Naive thymus-derived CD4-positive, alpha-beta T cell (primary cell): ENCODE measurements around the gene LRBA. TPM values are rescaled to one million over a fixed set of nuclear protein-coding genes. Genes with fewer than 3 reads are reported as not detected.
"Not testable (repeated sequence)": the region's sequence is repeated elsewhere in the genome, so short reads cannot be mapped to it uniquely, and the experiment has no call there.

Experiments used
- ATAC-seq: fragments of 150-1000 bp; cut with Tn5 transposase; 2 replicates; pipeline ENCODE4 v1.10.0; 2021; ENCODE audit warnings: mild to moderate bottlenecking, moderate library complexity
- CTCF ChIA-PET: fragments of 350-600 bp; sonication (Branson Sonifier 250); formaldehyde crosslinking; loops from one replicate; lab custom pipeline; 2021; ENCODE audit warnings: antibody characterized with exemption; lab: Charles Lee
- POLR2A ChIA-PET: fragments of 350-600 bp; sonication (Branson Sonifier 250); formaldehyde crosslinking; loops from one replicate; lab custom pipeline; 2021; ENCODE audit warnings: antibody characterized with exemption, inconsistent platforms; lab: Charles Lee
- DNase-seq, 9 donors: peaks; one replicate each; pipeline versions ENCODE4 v3.0.0 to v3.0.0-alpha.2; 2020 to 2022; ENCODE audit warnings: mixed read lengths in 1 of 9
- H3K27ac ChIP-seq: one replicate; pipeline ENCODE4 v1.7.0; 2013; ENCODE audit warnings: mild to moderate bottlenecking, low read depth, low read length, moderate library complexity
- H3K27me3 ChIP-seq, 2 donors: one replicate each; pipeline ENCODE4 v1.7.0; 2013; ENCODE audit warnings: low read length in 2 of 2, mild to moderate bottlenecking in 2 of 2, moderate library complexity in 2 of 2; ENCODE audit not compliant: control insufficient read depth in 2 of 2, insufficient read depth in 2 of 2
- H3K36me3 ChIP-seq, 3 experiments: 1 replicate in 2 of 3; 2 replicates in 1 of 3; pipeline ENCODE4 v1.7.0; 2013; ENCODE audit warnings: low read length in 3 of 3, mild to moderate bottlenecking in 3 of 3, moderate library complexity in 1 of 3; ENCODE audit not compliant: insufficient read depth in 3 of 3, control insufficient read depth in 2 of 3
- H3K4me1 ChIP-seq, 2 donors: one replicate each; pipeline ENCODE4 v1.7.0; 2013; ENCODE audit warnings: low read length in 2 of 2, mild to moderate bottlenecking in 2 of 2, moderate library complexity in 1 of 2; ENCODE audit not compliant: control insufficient read depth in 2 of 2, insufficient read depth in 2 of 2
- H3K4me3 ChIP-seq: 2 replicates; pipeline ENCODE4 v1.7.0; 2013; ENCODE audit warnings: mild to moderate bottlenecking, low read length
- H3K9me3 ChIP-seq, 3 experiments: 1 replicate in 2 of 3; 2 replicates in 1 of 3; pipeline ENCODE4 v1.7.0; 2013; ENCODE audit warnings: low read length in 3 of 3; ENCODE audit not compliant: control insufficient read depth in 2 of 3
- H3K27ac Mint-ChIP-seq, 9 donors: one replicate each; pipeline ENCODE4 v1.8.0; 2020 to 2022; ENCODE audit warnings: mixed read lengths in 9 of 9, mild to moderate bottlenecking in 8 of 9, moderate library complexity in 5 of 9, inconsistent platforms in 2 of 9
- H3K27me3 Mint-ChIP-seq, 5 donors: one replicate each; pipeline ENCODE4 v1.8.0; 2021 to 2022; ENCODE audit warnings: mixed read lengths in 5 of 5, mild to moderate bottlenecking in 1 of 5
- H3K36me3 Mint-ChIP-seq, 5 donors: one replicate each; pipeline ENCODE4 v1.8.0; 2020 to 2022; ENCODE audit warnings: mixed read lengths in 5 of 5, mild to moderate bottlenecking in 3 of 5, inconsistent platforms in 1 of 5
- H3K4me1 Mint-ChIP-seq, 7 donors: one replicate each; pipeline ENCODE4 v1.8.0; 2020 to 2022; ENCODE audit warnings: mixed read lengths in 7 of 7, mild to moderate bottlenecking in 3 of 7, inconsistent platforms in 1 of 7
- H3K4me3 Mint-ChIP-seq, 10 donors: one replicate each; pipeline ENCODE4 v1.8.0; 2020 to 2022; ENCODE audit warnings: mild to moderate bottlenecking in 10 of 10, mixed read lengths in 10 of 10, moderate library complexity in 6 of 10, inconsistent platforms in 2 of 10
- H3K9me3 Mint-ChIP-seq, 11 donors: one replicate each; pipeline ENCODE4 v1.8.0; 2020 to 2022; ENCODE audit warnings: mixed read lengths in 11 of 11, mild to moderate bottlenecking in 4 of 11, inconsistent platforms in 1 of 11, moderate library complexity in 1 of 11
- intact Hi-C, 2 donors: fragments of 100-400 bp; cut with micrococcal nuclease; formaldehyde crosslinking; loops; one replicate each; pipeline ENCODE4 v1.15.1; 2023
- polyA plus RNA-seq, 2 donors: library from polyadenylated mRNA; unstranded; fragments of 300-500 nt; fragmentation: Illumina TruSeq; gene quantifications; one replicate each; pipeline ENCODE4 v1.2.3, GENCODE V29; 2021
- total RNA-seq, 6 experiments: library from RNA in 5 of 6; stranded (reverse) in 5 of 6; gene quantifications; 1 replicate in 5 of 6; 2 replicates in 1 of 6; pipeline ENCODE4 v1.2.3 and lab custom pipeline; 2021 to 2026

LRBA gene
- total and polyA plus RNA-seq, 7 experiments from 2014 or later, result 20.8 to 71.4 (median 58.4) TPM

- H3K27me3 Mint-ChIP-seq, H3K4me3 ChIP-seq, H3K27ac ChIP-seq, intact Hi-C loops, H3K27ac Mint-ChIP-seq, H3K4me1 ChIP-seq, H3K9me3 ChIP-seq, CTCF ChIA-PET, POLR2A ChIA-PET, H3K27me3 ChIP-seq, DNase-seq, ATAC-seq, H3K36me3 ChIP-seq: not testable (repeated sequence)
- peaks cover 3 to 30% (median 26%) of the 10 kb centered on the region in 5 donors for H3K36me3 Mint-ChIP-seq
- H3K4me1 Mint-ChIP-seq, result peaks cover 5 to 34% (median 24%) of the 10 kb centered on the region in 7 donors
- H3K4me3 Mint-ChIP-seq, result peak overlapping the region in 1 of 10 donors; percentile 41
- H3K9me3 Mint-ChIP-seq, result peaks cover 0 to 21% (median 6%) of the 10 kb centered on the region in 11 donors
Observed at GRCh38 chr4:150963602-150964345, 51.3 kb downstream of the LRBA start.

- Histone ChIP-seq H3K9me3 (no peaks in the 10 kb centered on the region), H3K4me1 (no peaks in the 10 kb centered on the region), H3K4me3 (no peak overlapping the region), H3K27me3 (no peaks in the 10 kb centered on the region), H3K36me3 (no peaks in the 10 kb centered on the region), H3K27ac (no peak overlapping the region)
- Mint-ChIP-seq H3K4me3 (no peak overlapping the region), H3K9me3 (peaks cover under 1 to 31% (median 16%) of the 10 kb centered on the region in 11 donors), H3K27me3 (no peaks in the 10 kb centered on the region), H3K4me1 (peaks cover 2 to 34% (median 25%) of the 10 kb centered on the region in 7 donors), H3K36me3 (peaks cover 7 to 39% (median 31%) of the 10 kb centered on the region in 5 donors), H3K27ac (peak overlapping the region in 1 of 9 donors; percentile 74)
- DNase-seq (no peak), ATAC-seq (peak; percentile 32)
- CTCF ChIA-PET, result no interaction called here
- intact Hi-C loops, result no loop called here
- POLR2A ChIA-PET, result no interaction called here
Observed at GRCh38 chr4:150962245-150962644, 52.8 kb downstream of the LRBA start.

GRCh38 chr4:150961566-150961965 is 53.5 kb downstream of the LRBA start:
- Histone ChIP-seq H3K4me3 (no peak overlapping the region), H3K9me3 (no peaks in the 10 kb centered on the region), H3K4me1 (no peaks in the 10 kb centered on the region), H3K27me3 (no peaks in the 10 kb centered on the region), H3K36me3 (no peaks in the 10 kb centered on the region), H3K27ac (no peak overlapping the region)
- no peaks in the 10 kb centered on the region for H3K27me3 Mint-ChIP-seq
- no peak overlapping the region for H3K4me3 Mint-ChIP-seq
- peak overlapping the region in 1 of 9 donors; percentile 31 for H3K27ac Mint-ChIP-seq
- intact Hi-C loops, result no loop called here
- H3K4me1 Mint-ChIP-seq, result peaks cover 0 to 37% (median 28%) of the 10 kb centered on the region in 7 donors
- ATAC-seq (no peak), DNase-seq (no peak)
- POLR2A ChIA-PET, result no interaction called here
- peaks cover 0 to 34% (median 18%) of the 10 kb centered on the region in 11 donors for H3K9me3 Mint-ChIP-seq
- H3K36me3 Mint-ChIP-seq, result peaks cover 7 to 43% (median 34%) of the 10 kb centered on the region in 5 donors
- CTCF ChIA-PET, result interaction anchor here (0.6 kb wide), 1 partner anchor 73 kb away, joined by 3 read pairs; no protein-coding TSS in a partner anchor

- intact Hi-C loops, result no loop called here
- Mint-ChIP-seq H3K4me1 (peaks cover 0 to 43% (median 33%) of the 10 kb centered on the region in 7 donors), H3K27ac (no peak overlapping the region), H3K9me3 (peaks cover 0 to 41% (median 18%) of the 10 kb centered on the region in 11 donors), H3K4me3 (no peak overlapping the region), H3K27me3 (no peaks in the 10 kb centered on the region), H3K36me3 (peaks cover 7 to 48% (median 39%) of the 10 kb centered on the region in 5 donors)
- POLR2A ChIA-PET, result no interaction called here
- Histone ChIP-seq H3K27ac (no peak overlapping the region), H3K27me3 (no peaks in the 10 kb centered on the region), H3K4me1 (no peaks in the 10 kb centered on the region), H3K4me3 (no peak overlapping the region), H3K36me3 (no peaks in the 10 kb centered on the region), H3K9me3 (no peaks in the 10 kb centered on the region)
- peak; percentile 68 for ATAC-seq
- CTCF ChIA-PET, result no interaction called here
- peak in 1 of 9 donors; percentile 43 for DNase-seq
Observed at GRCh38 chr4:150960818-150961217, 54.3 kb downstream of the LRBA start.

- H3K36me3 ChIP-seq, result no peaks in the 10 kb centered on the region
- ATAC-seq, result no peak
- H3K4me1 ChIP-seq, result no peaks in the 10 kb centered on the region
- intact Hi-C loops, result no loop called here
- H3K36me3 Mint-ChIP-seq, result peaks cover 7 to 46% (median 36%) of the 10 kb centered on the region in 5 donors
- no peaks in the 10 kb centered on the region for H3K27me3 Mint-ChIP-seq
- no peak overlapping the region for H3K27ac Mint-ChIP-seq
- H3K9me3 Mint-ChIP-seq, result peaks cover 0 to 44% (median 18%) of the 10 kb centered on the region in 11 donors
- no peak overlapping the region for H3K4me3 Mint-ChIP-seq
- H3K4me1 Mint-ChIP-seq, result peaks cover 2 to 39% (median 30%) of the 10 kb centered on the region in 7 donors
- H3K4me3 ChIP-seq, result no peak overlapping the region
- no peaks in the 10 kb centered on the region for H3K27me3 ChIP-seq
- no peaks in the 10 kb centered on the region for H3K9me3 ChIP-seq
- no peak for DNase-seq
- ChIA-PET POLR2A (no interaction called here), CTCF (no interaction called here)
- no peak overlapping the region for H3K27ac ChIP-seq
Observed at GRCh38 chr4:150960079-150960478, 55.0 kb downstream of the LRBA start.

- H3K4me3 ChIP-seq, H3K27me3 Mint-ChIP-seq, H3K4me3 Mint-ChIP-seq, POLR2A ChIA-PET, CTCF ChIA-PET, H3K27ac Mint-ChIP-seq, intact Hi-C loops, H3K27me3 ChIP-seq, H3K9me3 ChIP-seq, DNase-seq, H3K27ac ChIP-seq, ATAC-seq, H3K36me3 ChIP-seq, H3K4me1 ChIP-seq: not testable (repeated sequence)
- Mint-ChIP-seq H3K9me3 (peaks cover 0 to 47% (median 21%) of the 10 kb centered on the region in 11 donors), H3K4me1 (peaks cover 7 to 39% (median 31%) of the 10 kb centered on the region in 7 donors), H3K36me3 (peaks cover 8 to 45% (median 42%) of the 10 kb centered on the region in 5 donors)
Observed at GRCh38 chr4:150957981-150958380, 57.1 kb downstream of the LRBA start.
